NCI-H774 (cell line): ENCODE data around the gene BBC3.

Experiments used
- DNase-seq: peaks from one replicate; lab custom pipeline; 2025; lab: John Stamatoyannopoulos, UW

BBC3 gene

GRCh38 chr19:47195434-47195833 is 35.6 kb downstream of the BBC3 start:
- no peak for DNase-seq

GRCh38 chr19:47190167-47190727 is 40.8 kb downstream of the BBC3 start:
- no peak for DNase-seq

- DNase-seq, result no peak
Measured at GRCh38 chr19:47188507-47189033, 42.4 kb downstream of the BBC3 start.

- DNase-seq, result no peak
Measured at GRCh38 chr19:47187797-47188196, 43.2 kb downstream of the BBC3 start.

DNA sequence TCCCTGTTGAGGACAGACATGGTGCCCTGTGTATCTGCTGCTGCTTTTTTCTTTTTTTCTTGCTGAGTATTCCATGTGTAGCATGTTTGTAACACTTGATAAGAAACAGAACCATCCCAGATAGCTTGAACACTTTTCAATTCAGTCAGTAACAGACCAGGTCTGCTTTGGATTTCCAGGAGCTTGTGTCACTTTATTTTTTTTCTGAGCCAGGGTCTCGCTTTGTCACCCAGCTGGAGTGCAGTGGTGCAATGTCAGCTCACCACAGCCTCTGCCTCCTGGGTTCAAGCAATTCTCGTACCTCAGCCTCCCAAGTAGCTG is 43.7 kb downstream of the BBC3 start:
- no peak for DNase-seq

DNA sequence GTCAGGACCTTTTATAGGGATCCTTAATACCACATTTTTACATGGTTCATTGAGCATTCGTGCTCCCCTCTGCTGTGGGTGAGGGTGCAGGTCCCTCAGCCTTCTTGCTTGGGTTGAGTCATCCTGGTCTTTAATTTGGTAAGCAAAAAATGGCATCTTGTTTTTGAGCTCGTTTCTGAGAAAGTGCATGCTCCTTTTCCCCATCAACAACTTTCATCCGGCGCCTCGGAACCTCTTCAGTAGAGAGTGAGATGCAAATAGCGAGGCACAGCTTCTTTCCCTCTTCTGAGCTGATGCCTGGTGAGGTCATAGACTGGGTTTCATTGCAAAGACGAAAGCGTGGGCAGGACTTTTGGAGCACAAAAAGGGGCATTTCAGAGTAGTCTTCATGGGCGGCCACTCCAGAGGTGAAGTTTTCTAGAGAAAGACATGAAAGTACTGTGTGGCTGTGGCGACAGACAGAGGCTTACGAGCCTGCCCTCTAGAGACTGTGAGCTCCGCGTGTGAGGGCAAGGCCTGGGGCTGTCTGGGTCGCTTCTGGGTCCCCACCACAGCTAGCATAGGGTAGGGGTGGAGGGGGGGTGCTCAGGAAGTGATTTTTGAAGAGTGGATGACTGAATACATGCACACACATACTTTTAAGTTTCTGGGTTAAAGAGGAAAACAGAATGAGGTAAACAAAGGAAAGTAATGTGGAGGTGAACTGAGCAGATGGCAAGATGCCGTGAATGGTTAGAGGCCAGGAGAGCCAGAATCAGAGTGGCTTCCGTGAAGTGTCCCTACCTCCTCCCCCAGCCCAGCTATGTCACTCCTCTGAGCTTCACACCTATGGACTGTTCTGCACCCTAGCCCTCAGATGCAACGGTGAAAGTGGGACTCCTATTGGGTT is 44.3 kb downstream of the BBC3 start:
- no peak for DNase-seq

DNA sequence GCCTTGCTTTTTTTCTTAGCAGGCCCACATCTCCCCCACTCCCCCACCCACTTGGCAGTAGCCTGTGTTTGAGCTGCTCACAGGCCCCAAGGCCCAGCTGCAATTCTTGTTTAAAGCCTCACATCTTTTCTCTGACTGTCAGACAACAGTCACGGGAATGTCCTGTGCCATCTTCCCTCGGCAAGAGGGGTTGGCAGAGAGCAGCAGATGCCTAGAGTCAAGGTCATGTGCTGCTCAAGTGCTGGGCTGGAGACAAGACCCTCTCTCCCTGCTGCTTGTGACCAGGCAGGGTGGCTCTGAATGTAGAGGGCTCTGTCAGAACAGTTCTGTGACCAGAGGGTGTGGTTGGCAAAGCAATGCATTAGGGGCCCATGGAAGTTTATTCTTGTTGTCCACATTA is 47.4 kb downstream of the BBC3 start:
- DNase-seq, result no peak

- DNase-seq, result no peak
Measured at GRCh38 chr19:47179653-47180310, 51.2 kb downstream of the BBC3 start.

DNA sequence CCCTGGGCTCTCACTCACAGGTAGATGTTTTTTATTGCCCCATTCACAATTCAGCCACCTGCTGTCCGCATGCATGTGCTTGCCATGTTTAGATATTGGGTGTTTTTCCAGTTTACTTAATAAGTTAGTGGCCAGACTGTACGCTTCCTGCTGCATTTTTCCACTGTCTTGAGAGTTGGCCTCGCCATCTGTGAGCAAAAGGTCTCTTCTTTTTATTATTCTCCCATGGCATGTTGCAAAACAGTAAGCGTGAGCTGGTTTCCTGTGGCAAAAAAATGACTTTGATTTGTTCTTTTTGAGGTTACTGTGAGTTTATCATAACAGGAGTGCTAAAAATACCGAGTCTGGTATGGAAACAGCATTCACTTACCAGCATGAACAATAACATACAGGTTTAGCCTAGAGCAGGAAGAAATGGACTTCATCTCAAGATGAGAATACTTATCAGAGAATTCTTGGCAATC is 54.3 kb downstream of the BBC3 start:
- no peak for DNase-seq

GRCh38 chr19:47176071-47176626 is 54.9 kb downstream of the BBC3 start:
- no peak for DNase-seq

DNA sequence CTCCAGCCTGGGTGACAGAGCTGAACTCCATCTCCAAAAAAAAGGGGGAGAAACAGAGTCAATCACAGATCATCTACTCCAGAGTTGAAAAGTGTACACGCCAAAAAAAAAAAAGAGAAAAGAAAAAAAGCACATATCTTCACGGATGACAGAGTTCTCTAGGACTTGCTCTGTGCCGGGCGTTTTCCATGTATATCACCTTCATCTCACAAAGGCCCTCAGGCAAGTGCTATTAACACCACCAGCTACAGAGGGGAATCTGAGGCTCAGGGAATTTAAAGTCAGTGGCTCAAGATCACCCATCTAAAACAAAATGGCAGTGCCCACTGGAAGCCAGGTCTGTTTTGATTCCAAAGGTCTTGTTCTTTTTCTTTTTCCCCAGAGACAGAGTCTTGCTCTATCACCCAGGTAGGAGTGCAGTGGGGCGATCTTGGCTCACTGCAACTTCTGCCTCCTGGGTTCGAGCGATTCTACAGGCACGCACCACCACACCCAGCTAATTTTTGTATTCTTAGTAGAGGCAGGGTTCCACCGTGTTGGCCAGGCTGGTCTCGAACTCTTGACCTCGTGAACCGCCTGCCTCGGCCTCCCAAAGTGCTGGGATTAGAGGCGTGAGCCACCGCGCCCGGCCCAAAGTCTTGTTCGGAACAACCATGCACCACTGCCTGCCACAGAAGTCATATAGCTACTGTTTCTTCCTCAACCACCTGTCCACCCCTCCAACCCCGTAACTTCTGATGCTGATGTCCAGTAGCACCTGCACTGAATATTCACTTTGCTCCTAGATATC is 58.1 kb downstream of the BBC3 start:
- DNase-seq, result no peak
